Coronary artery (tissue), 2 donors: ENCODE measurements around the gene DGKA.

Source experiments
- DNase-seq: peaks from one replicate; pipeline ENCODE4 v3.0.0-alpha.2; 2017; ENCODE audit warnings: low spot score
- H3K27ac ChIP-seq, 2 donors: fragments of 200-600 bp; sonication (generic); one replicate each; pipeline ENCODE4 v1.5.1; 2016 to 2019
- H3K4me3 ChIP-seq: fragments of 200-600 bp; sonication (generic); 2 replicates; pipeline ENCODE4 v1.5.1; 2016; ENCODE audit warnings: mild to moderate bottlenecking, moderate library complexity
- CTCF ChIP-seq: fragments of 200-600 bp; sonication (generic); IDR thresholded peaks from one replicate; pipeline ENCODE4 v1.5.1; 2019; ENCODE audit warnings: antibody characterized with exemption

Gene DGKA

DNA sequence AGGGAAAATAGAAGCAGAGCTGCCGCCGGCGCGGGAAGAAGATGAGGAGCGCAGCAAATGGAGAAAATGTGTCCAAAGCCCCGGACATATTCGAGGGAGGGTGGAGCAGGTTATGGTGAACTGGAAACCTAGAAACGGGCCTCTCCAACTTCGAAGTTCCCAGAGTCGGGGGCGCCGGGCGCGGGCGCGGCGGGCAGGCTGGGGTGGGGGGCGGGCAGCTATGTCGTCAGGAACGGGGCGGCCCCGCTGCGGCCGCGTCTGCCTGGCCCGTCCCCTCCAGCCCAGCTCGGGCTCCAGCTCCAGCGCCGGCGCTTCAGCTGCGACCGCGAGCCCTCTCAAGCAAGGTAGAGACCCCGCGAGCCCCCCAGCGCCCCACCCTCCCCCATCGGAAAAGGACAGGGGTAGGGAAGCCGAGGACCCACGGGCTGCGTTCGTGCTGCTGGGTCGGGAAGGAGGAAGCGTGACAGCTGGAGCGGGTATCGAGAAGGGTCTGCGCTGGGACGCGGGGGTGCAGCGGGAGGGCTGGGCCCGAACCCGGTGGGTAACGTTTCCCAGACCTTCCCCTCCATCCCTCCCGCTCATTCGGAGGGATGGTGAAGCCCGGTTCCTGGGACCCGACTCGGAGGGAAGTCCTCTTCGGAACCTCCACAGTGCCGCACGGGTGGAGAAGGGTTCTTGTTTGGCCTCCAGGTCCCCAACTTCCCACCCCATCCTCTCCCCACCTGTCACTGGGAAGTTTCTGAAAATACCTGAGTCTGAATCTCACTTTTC lies 1.0 kb downstream of the DGKA start:
- Histone ChIP-seq H3K4me3 (peak overlapping the region; percentile 87), H3K27ac (peak overlapping the region; percentile 81 to 87)
- DNase-seq = peak; percentile 86
- no peak for TF ChIP-seq CTCF

DNA sequence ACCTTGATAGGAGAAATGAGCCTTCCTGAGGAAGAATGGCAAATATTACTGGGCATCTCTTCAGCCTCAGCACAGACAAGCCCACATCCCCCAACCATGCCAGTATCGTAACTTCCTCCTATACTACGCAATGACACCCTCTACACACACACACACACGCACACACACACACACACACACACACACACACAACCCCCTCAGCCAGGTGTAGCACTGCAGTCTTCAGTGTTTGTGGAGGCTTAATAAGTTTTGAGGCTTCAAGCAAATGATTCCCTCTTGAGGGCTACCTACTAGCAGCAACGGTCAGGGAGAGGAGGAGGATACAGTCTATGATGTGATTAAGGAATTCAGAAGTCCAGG lies 1.6 kb downstream of the DGKA start:
- H3K4me3 ChIP-seq = peak overlapping the region; percentile 87
- peak overlapping the region; percentile 81 to 87 for H3K27ac ChIP-seq
- no peak for DNase-seq
- no peak for TF ChIP-seq CTCF

GRCh38 chr12:55933169-55933798 lies 2.3 kb downstream of the DGKA start:
- no peak for DNase-seq
- Histone ChIP-seq H3K4me3 (peak overlapping the region; percentile 87), H3K27ac (peak overlapping the region; percentile 81 to 87)
- TF ChIP-seq CTCF = no peak

GRCh38 chr12:55933799-55934742 lies 3.1 kb downstream of the DGKA start:
- no peak overlapping the region for H3K4me3 ChIP-seq
- no peak for DNase-seq
- H3K27ac ChIP-seq = peak overlapping the region in 1 of 2 donors; percentile 87
- no peak for TF ChIP-seq CTCF

GRCh38 chr12:55934773-55935172 lies 3.8 kb downstream of the DGKA start:
- H3K4me3 ChIP-seq = no peak overlapping the region
- TF ChIP-seq CTCF = no peak

GRCh38 chr12:55935738-55936151 lies 4.8 kb downstream of the DGKA start:
- Histone ChIP-seq H3K4me3 (peak overlapping the region; percentile 54), H3K27ac (peak overlapping the region in 1 of 2 donors; percentile 64)
- no peak for TF ChIP-seq CTCF
- no peak for DNase-seq

More at GRCh38 chr12:55934773-55935172, 3.8 kb downstream of the DGKA start:
- DNase-seq = no peak
- no peak overlapping the region for H3K27ac ChIP-seq
